Suprapubic skin (tissue), 4 donors: ENCODE measurements around the gene SLC26A8. TPM values are rescaled to one million over a fixed set of nuclear protein-coding genes. Genes with fewer than 3 reads are reported as not detected.

Source experiments
- DNase-seq, 2 donors: peaks; one replicate each; pipeline ENCODE4 v3.0.0-alpha.2; 2019; ENCODE audit warnings: low spot score in 2 of 2
- H3K27ac ChIP-seq: fragments of 200-600 bp; sonication (generic); one replicate; pipeline ENCODE4 v1.5.1; 2019
- H3K27me3 ChIP-seq: fragments of 200-600 bp; sonication (generic); one replicate; pipeline ENCODE4 v1.5.1; 2019
- H3K36me3 ChIP-seq: fragments of 200-600 bp; sonication (generic); one replicate; pipeline ENCODE4 v1.5.1; 2019
- H3K4me1 ChIP-seq: fragments of 200-600 bp; sonication (generic); one replicate; pipeline ENCODE4 v1.5.1; 2019
- H3K4me3 ChIP-seq: fragments of 200-600 bp; sonication (generic); one replicate; pipeline ENCODE4 v1.5.1; 2019; ENCODE audit warnings: mild to moderate bottlenecking
- H3K9me3 ChIP-seq: fragments of 200-600 bp; sonication (generic); one replicate; pipeline ENCODE4 v1.5.1; 2019
- EP300 ChIP-seq: sonication (generic); formaldehyde crosslinking; IDR thresholded peaks from one replicate; pipeline ENCODE4 v1.6.1; 2017; ENCODE audit warnings: antibody characterized with exemption
- POLR2A ChIP-seq, 2 donors: fragments of 450-650 bp; IDR thresholded peaks; one replicate each; pipeline ENCODE4 v1.6.1; 2017; ENCODE audit warnings: antibody characterized with exemption in 2 of 2, mild to moderate bottlenecking in 2 of 2, moderate library complexity in 2 of 2
- POLR2AphosphoS5 ChIP-seq, 3 donors: sonication (generic); formaldehyde crosslinking; IDR thresholded peaks; one replicate each; pipeline ENCODE4 v1.6.1; 2017; ENCODE audit warnings: antibody characterized with exemption in 3 of 3
- WGBS: methylation state at CpG from one replicate; pipeline ENCODE4 v1.1.5; 2018; 5-methylcytosine and 5-hydroxymethylcytosine counted together
- total RNA-seq, 4 donors: library from RNA; depleted of rRNA; stranded (reverse); fragments of >200 nt; gene quantifications; one replicate each; pipeline ENCODE4 v1.1.0, GENCODE V29; 2016
- TF ChIP-seq, protein P1 (sequence below), 2 donors: fragments of 200-600 bp in 1 of 2; fragments of 450-650 bp in 1 of 2; sonication (generic) in 1 of 2; IDR thresholded peaks; one replicate each; pipeline ENCODE4 v1.5.1; 2016 to 2019; ENCODE audit warnings: antibody characterized with exemption in 2 of 2, mild to moderate bottlenecking in 1 of 2, moderate library complexity in 1 of 2

SLC26A8 gene
- total RNA-seq, 4 donors from 2014 or later: not detected

DNA sequence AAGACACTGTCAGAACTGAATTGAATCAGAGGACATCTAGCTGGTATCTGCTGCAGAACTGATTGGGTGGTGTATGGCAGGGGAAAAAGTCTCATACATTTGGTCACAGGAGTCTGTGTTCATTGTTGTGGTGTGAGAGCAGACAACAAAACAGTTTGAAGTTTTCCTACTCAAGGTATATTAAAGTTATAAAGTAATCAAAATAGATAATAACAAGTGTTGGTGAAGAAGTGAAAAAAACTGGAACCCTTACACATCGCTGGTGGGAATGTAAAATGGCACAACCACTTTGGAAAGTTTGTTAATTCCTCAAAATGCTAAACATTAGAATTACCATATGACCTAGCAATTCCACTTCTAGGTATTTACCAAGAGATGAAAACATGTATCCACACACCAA, 128.2 kb downstream of the SLC26A8 start:
- 97% methylated on average over 1 of the region's 1 CpG for WGBS
- Histone ChIP-seq H3K4me3 (no peak overlapping the region), H3K36me3 (no peaks in the 10 kb centered on the region), H3K27ac (no peak overlapping the region), H3K27me3 (no peaks in the 10 kb centered on the region), H3K4me1 (no peaks in the 10 kb centered on the region), H3K9me3 (no peaks in the 10 kb centered on the region)
- no peak for TF ChIP-seq POLR2AphosphoS5 (IDR thresholded peaks at IDR 0.05)
- TF ChIP-seq, protein P1, sequence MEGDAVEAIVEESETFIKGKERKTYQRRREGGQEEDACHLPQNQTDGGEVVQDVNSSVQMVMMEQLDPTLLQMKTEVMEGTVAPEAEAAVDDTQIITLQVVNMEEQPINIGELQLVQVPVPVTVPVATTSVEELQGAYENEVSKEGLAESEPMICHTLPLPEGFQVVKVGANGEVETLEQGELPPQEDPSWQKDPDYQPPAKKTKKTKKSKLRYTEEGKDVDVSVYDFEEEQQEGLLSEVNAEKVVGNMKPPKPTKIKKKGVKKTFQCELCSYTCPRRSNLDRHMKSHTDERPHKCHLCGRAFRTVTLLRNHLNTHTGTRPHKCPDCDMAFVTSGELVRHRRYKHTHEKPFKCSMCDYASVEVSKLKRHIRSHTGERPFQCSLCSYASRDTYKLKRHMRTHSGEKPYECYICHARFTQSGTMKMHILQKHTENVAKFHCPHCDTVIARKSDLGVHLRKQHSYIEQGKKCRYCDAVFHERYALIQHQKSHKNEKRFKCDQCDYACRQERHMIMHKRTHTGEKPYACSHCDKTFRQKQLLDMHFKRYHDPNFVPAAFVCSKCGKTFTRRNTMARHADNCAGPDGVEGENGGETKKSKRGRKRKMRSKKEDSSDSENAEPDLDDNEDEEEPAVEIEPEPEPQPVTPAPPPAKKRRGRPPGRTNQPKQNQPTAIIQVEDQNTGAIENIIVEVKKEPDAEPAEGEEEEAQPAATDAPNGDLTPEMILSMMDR (IDR thresholded peaks at IDR 0.05): no peak
- no peak for TF ChIP-seq POLR2A (IDR thresholded peaks at IDR 0.05)
- TF ChIP-seq EP300: no peak
- no peak for DNase-seq

DNA sequence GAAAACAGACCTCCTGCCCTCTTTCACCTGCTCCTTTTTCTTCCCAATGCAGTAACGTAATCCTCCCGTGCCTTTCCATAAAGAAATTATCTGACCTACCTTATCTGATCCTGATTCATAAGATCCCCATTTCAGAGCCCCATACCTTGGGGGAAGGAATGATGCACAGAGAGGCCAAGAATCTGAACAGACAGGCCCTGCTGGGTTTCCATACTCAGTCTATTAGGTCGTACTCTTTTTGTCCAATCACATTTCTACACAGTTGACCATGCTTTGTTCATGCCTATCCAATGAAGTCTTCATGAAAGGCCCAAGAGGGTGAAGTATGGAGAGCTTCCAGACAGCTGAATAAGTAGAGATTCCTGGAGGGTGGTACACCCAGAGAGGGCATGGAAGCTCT, 128.9 kb downstream of the SLC26A8 start:
- TF ChIP-seq, protein P1 (IDR thresholded peaks at IDR 0.05): no peak
- no peak for TF ChIP-seq POLR2AphosphoS5 (IDR thresholded peaks at IDR 0.05)
- WGBS: 76% methylated on average over 3 of the region's 3 CpGs

DNA sequence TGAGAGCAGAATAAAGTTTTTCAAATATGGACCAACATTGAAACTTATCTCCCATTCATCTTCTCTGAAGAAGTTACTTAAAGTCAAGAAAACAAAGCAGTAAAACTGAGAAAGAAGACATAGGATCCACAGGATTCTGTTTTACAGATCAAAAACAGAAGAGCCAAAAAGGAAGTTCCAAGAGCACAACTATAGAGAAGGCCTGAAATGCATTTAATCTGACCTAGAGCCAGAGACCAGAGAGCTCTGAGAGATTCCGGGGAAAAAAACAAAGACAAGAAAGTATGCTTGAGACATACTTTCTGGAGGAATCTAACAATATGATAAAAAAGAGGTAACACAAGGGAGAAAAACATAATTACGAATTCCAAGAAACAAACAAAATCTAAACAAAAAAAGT, 129.7 kb downstream of the SLC26A8 start:
- no peaks in the 10 kb centered on the region for H3K4me1 ChIP-seq
- TF ChIP-seq, protein P1 (IDR thresholded peaks at IDR 0.05): no peak
- TF ChIP-seq POLR2AphosphoS5 (IDR thresholded peaks at IDR 0.05) (no peak), POLR2A (IDR thresholded peaks at IDR 0.05) (no peak), EP300 (no peak)
- no peaks in the 10 kb centered on the region for H3K27me3 ChIP-seq
- no peak for DNase-seq
- no peak overlapping the region for H3K27ac ChIP-seq
- WGBS: 91% methylated on average over 2 of the region's 2 CpGs
- H3K4me3 ChIP-seq: no peak overlapping the region
- H3K9me3 ChIP-seq: no peaks in the 10 kb centered on the region
- peaks cover 4% of the 10 kb centered on the region for H3K36me3 ChIP-seq

More for the DNA sequence above, 128.9 kb downstream of the SLC26A8 start:
- H3K27me3 ChIP-seq: no peaks in the 10 kb centered on the region
- DNase-seq: no peak
- no peak overlapping the region for H3K4me3 ChIP-seq
- no peaks in the 10 kb centered on the region for H3K36me3 ChIP-seq
- H3K27ac ChIP-seq: no peak overlapping the region
- H3K9me3 ChIP-seq: no peaks in the 10 kb centered on the region
- no peaks in the 10 kb centered on the region for H3K4me1 ChIP-seq

Other genes starting within 250 kb of the SLC26A8 start
- gene CLPSL2, start 248.0 kb downstream of the SLC26A8 start, total RNA-seq: not detected
- gene CLPSL1, start 243.6 kb downstream of the SLC26A8 start, total RNA-seq: not detected
- not detected for gene CLPS, start 227.3 kb downstream of the SLC26A8 start, total RNA-seq
- not detected for gene LHFPL5, start 219.3 kb downstream of the SLC26A8 start, total RNA-seq
- gene SRPK1, start 103.5 kb downstream of the SLC26A8 start, total RNA-seq: 100 to 1,000 TPM in 1 of 4 donors, 10 to 100 TPM in 3; 73.9 to 127 (median 91.2) TPM
- gene MAPK14, start 3.2 kb upstream of the SLC26A8 start, total RNA-seq: 100 to 1,000 TPM in 1 of 4 donors, 10 to 100 TPM in 3; 51.7 to 105 (median 57.8) TPM
- gene MAPK13, start 105.9 kb upstream of the SLC26A8 start, total RNA-seq: 100 to 1,000 TPM in 3 of 4 donors, 10 to 100 TPM in 1; 72.5 to 109 (median 105) TPM
- 10 to 100 TPM; 19.3 to 28.5 (median 20.5) TPM for gene BRPF3, start 172.1 kb upstream of the SLC26A8 start, total RNA-seq
- gene PNPLA1, start 245.4 kb upstream of the SLC26A8 start, total RNA-seq: 10 to 100 TPM; 15.7 to 40.3 (median 32.9) TPM